ENCODE measurements around the gene ZNF726.
"Not testable (repeated sequence)": the region's sequence is repeated elsewhere in the genome, so short reads cannot be mapped to it uniquely, and the experiment has no call there.

Gene ZNF726

DNA sequence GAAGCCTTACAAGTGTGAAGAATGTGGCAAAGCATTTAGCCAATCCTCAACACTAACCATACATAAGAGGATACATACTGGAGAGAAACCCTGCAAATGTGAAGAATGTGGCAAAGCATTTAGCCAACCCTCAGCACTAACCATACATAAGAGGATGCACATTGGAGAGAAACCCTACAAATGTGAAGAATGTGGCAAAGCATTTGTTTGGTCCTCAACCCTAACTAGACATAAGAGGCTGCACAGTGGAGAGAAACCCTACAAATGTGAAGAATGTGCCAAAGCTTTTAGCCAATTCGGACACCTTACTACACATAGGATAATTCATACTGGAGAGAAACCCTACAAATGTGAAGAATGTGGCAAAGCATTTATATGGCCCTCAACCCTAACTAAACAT lies 18.2 kb downstream of the ZNF726 start:
- no peak for DNase-seq (ENCODE audit: low spot score)
- no peak for TF ChIP-seq CTCF (IDR thresholded peaks at IDR 0.05; ENCODE audit: extremely low read depth, missing control alignments)

DNA sequence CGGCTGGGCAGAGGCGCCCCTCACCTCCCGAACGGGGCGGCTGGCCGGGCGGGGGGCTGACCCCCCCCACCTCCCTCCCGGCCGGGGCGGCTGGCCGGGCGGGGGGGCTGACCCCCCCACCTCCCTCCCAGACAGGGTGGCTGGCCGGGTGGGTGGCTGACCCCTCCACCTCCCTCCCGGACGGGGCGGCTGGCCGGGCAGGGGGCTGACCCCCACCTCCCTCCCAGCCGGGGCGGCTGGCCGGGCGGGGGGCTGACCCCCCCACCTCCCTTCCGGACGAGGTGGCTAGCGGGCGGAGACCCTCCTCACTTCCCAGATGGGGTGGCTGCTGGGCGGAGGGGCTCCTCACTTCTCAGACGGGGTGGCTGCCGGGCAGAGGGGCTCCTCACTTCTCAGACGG lies 22.3 kb downstream of the ZNF726 start:
- not testable (repeated sequence) for DNase-seq (ENCODE audit: low spot score)

DNA sequence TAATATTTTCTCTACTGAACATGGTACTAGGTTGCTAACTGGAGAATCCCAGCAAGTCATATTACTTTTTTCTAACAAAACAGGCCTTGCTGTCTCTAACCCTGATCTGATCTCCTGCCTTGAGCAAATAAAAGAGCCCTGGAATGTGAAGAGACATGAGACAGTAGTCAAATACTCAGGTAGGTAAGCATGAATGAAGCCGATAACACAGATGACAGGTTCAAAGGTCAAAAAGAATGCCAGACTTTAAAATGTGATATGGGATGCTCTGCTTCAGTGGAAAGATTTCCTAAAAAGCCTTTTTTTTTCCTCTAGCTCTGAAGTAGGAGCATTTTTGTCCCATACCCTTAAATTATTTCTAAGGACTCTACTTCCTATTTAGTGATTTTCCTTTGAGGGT lies 28.7 kb downstream of the ZNF726 start:
- TF ChIP-seq CTCF (IDR thresholded peaks at IDR 0.05; ENCODE audit: extremely low read depth, missing control alignments), result no peak
- no peak for DNase-seq (ENCODE audit: low spot score)

DNA sequence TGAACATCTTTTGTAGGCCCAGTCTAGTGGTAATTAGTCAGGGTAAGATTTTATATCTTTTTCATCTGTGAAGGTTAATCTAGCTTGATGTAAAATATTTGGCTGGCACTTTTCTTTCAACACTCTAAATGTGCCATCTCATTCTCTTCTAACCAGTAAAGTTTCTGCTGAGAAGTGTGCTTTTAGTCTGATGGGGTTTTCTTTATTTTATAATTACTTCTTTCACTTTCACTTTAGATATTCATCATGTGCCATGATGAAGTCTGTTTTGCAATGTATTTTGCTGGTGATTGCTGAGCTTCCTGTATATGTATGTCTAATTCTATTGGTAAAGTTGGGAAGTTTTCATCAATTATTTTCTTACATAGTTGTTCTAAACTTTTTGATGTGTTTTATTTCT lies 31.9 kb downstream of the ZNF726 start:
- no peak for DNase-seq (ENCODE audit: low spot score)
- no peak for TF ChIP-seq CTCF (IDR thresholded peaks at IDR 0.05; ENCODE audit: extremely low read depth, missing control alignments)

DNA sequence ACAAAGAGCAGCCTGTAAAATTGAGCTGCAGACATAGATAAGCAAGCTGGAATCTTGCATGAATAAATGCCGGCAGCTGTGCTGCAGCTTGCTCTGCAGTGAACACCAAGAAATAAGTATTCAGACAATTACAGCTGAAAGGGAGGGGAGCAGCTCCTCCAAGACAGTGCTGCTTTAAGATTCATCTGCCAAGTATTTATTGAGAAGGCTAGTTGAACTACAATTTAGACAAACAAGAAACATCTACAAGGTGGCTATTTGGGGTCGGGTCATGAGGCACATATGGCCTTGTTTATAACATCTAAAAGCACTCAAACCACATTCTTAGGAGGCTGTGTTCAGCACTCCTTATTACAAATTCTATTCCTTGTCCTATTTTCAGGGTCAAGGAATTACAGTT lies 34.9 kb downstream of the ZNF726 start:
- no peak for TF ChIP-seq CTCF (IDR thresholded peaks at IDR 0.05; ENCODE audit: extremely low read depth, missing control alignments)
- DNase-seq (ENCODE audit: low spot score), result no peak

DNA sequence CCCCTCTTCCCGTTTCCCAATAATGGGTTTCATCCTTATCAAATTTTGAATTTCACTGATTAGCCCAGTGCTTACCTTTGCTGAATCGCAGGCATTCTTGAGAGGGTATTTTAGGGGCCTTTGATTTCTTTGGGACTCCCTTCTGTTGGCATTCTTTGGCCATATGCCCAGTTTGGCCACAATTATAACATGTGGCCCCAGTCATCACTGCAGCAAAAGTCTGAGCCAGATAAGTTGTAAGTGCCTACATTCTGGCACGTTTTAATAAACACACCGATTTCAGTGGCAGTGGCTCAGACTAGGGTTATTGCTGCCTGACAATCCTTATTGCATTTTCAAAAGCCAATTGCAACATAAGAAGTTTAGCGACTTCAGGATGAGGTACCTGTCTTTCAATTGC lies 41.4 kb downstream of the ZNF726 start:
- TF ChIP-seq CTCF (IDR thresholded peaks at IDR 0.05; ENCODE audit: extremely low read depth, missing control alignments), result no peak
- DNase-seq (ENCODE audit: low spot score), result no peak

DNA sequence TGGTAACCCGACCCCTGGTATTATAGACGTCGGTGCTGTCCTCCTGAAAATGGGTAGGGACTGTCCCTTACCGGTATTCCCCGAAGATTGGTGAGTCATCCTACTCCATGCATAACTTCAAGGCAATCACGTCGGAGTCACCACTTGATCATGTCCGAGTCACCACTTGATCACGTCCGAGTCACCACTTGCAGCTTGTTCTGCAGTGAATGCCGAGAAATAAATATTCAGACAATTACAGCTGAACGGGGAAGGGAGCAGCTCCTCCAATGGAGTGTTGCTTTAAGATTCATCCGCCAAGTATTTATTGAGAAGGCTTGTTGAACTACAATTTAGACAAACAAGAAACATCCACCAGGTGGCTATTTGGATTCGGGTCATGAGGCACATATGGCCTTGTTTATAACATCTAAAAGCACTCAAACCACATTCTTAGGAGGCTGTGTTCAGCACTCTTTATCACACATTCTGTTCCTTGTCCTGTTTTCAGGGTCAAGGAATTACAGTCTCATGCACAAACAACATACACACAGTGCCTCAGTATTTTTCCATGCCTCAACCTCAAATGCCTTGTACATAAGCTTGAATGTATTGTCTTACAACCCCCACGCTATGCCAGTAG lies 43.1 kb downstream of the ZNF726 start:
- no peak for DNase-seq (ENCODE audit: low spot score)
- no peak for TF ChIP-seq CTCF (IDR thresholded peaks at IDR 0.05; ENCODE audit: extremely low read depth, missing control alignments)

DNA sequence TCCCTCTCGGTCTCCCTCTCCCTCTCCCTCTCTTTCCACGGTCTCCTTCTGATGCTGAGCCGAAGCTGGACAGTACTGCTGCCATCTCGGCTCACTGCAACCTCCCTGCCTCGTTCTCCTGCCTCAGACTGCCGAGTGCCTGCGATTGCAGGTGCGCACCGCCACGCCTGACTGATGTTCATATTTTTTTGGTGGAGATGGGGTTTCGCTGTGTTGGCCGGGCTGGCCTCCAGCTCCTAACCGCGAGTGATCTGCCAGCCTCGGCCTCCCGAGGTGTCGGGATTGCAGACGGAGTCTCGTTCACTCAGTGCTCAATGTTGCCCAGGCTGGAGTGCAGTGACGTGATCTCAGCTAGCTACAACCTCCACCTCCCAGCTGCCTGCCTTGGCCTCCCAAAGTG lies 48.7 kb downstream of the ZNF726 start:
- not testable (repeated sequence) for DNase-seq (ENCODE audit: low spot score)

- not testable (repeated sequence) for DNase-seq (ENCODE audit: low spot score)
These were observed 49.2 kb downstream of the ZNF726 start for GRCh38 chr19:23963881-23964280.

- DNase-seq (ENCODE audit: low spot score), result not testable (repeated sequence)
These were observed 49.6 kb downstream of the ZNF726 start for GRCh38 chr19:23964334-23964733.
